ENCODE results near the gene CDH23. TPM values are rescaled to one million over a fixed set of nuclear protein-coding genes. Genes with fewer than 3 reads are reported as not detected.

Gene CDH23
- total RNA-seq, 2 experiments from 2014 or later = 1.6 TPM

DNA sequence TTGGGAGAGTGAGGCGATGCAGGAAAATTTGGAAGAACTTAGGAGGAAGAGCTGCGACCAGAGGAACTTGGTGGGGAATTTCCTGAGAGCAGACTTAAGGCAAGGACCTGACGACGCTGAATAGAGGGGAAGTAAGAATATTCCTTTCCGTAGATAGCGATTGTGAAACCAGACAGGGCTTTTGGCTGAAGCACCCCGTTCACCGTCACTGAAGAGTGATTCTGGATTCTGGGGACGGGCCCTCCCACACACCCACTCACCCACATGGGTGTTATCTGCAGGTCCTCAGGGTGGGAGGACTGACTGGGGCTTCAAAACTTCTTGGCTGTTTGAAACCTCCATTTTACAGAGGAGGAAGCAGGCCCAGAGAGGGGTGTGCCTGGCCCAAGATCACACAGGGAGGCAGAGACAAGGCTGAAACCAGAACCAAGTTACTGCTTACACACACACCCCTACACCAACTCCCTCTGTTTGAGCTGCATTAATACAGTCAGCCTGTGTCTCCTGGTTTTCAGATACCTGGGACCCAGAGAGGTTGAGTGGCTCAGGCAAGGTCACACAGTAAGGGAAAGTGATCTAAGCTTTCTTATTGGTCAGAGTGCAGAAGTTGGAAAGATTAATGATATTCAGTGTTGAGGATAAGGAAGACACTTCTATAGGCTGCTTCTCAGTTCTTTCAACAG is 37.2 kb upstream of the CDH23 start:
- no peak overlapping the region for H3K27ac Mint-ChIP-seq

DNA sequence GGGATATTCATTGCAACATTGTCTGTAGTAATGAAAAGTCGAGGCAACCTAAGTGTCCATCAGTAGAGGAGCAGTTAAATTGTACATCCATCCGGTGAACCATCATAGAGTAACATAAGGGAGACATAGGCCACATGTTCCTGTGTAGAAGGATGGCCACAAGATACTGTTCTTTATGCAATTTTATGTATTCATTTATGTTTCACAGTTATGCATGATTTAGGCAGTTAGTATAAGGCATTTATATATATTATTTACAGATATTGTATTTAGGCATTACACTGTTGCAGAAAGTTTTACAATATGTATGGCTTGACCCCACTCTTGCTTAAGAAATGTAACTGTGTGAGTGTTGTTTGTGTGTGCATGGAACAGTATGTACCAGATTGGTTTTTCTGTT is 36.0 kb upstream of the CDH23 start:
- CTCF ChIA-PET = no interaction called here
- H3K27me3 Mint-ChIP-seq (ENCODE audit: low read depth) = no peaks in the 10 kb centered on the region
- intact Hi-C loops (cut with micrococcal nuclease) = no loop called here
- H3K9me3 Mint-ChIP-seq = no peaks in the 10 kb centered on the region
- H3K27ac Mint-ChIP-seq = no peak overlapping the region
- no peak overlapping the region for H3K4me3 Mint-ChIP-seq
- no peak for DNase-seq
- no peaks in the 10 kb centered on the region for H3K4me1 Mint-ChIP-seq (ENCODE audit: low read depth)
- peaks cover 6% of the 10 kb centered on the region for H3K36me3 Mint-ChIP-seq (ENCODE audit: low read depth)

More for the DNA sequence above, 37.2 kb upstream of the CDH23 start:
- no peak for DNase-seq
- CTCF ChIA-PET = interaction anchor here (1.1 kb wide), 1 partner anchor 211 kb away, joined by 5 read pairs; no protein-coding TSS in a partner anchor
- Mint-ChIP-seq H3K36me3 (ENCODE audit: low read depth) (peaks cover 6% of the 10 kb centered on the region), H3K4me3 (no peak overlapping the region), H3K27me3 (ENCODE audit: low read depth) (no peaks in the 10 kb centered on the region), H3K4me1 (ENCODE audit: low read depth) (no peaks in the 10 kb centered on the region), H3K9me3 (no peaks in the 10 kb centered on the region)
- intact Hi-C loops (cut with micrococcal nuclease) = loop anchor here (1.0 kb wide), 1 partner anchor 351 kb away; no protein-coding TSS in a partner anchor

DNA sequence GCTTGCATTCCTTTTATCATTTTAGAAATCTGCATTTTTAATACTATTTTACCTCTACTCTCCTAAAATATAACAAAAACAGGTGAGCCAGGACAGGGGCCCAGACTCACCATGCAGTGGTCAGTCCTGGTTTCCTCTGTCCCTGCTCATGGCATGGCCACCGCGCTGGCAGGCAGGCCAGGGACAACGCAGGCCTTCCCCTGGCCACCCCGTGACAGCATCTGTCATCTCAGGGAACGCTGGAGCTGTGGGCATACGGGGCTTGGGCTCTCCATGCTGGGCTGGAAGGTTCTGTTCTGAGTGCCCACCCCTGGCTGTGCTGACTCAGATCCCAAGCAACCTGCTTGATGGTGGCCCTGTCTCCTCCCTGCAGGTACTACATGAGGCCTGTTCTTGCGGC is 35.1 kb upstream of the CDH23 start:
- intact Hi-C loops (cut with micrococcal nuclease) = no loop called here
- CTCF ChIA-PET = no interaction called here
- no peak overlapping the region for H3K4me3 Mint-ChIP-seq
- no peaks in the 10 kb centered on the region for H3K9me3 Mint-ChIP-seq
- H3K4me1 Mint-ChIP-seq (ENCODE audit: low read depth) = no peaks in the 10 kb centered on the region
- no peak for DNase-seq
- no peak overlapping the region for H3K27ac Mint-ChIP-seq
- H3K27me3 Mint-ChIP-seq (ENCODE audit: low read depth) = no peaks in the 10 kb centered on the region
- peaks cover 6% of the 10 kb centered on the region for H3K36me3 Mint-ChIP-seq (ENCODE audit: low read depth)

DNA sequence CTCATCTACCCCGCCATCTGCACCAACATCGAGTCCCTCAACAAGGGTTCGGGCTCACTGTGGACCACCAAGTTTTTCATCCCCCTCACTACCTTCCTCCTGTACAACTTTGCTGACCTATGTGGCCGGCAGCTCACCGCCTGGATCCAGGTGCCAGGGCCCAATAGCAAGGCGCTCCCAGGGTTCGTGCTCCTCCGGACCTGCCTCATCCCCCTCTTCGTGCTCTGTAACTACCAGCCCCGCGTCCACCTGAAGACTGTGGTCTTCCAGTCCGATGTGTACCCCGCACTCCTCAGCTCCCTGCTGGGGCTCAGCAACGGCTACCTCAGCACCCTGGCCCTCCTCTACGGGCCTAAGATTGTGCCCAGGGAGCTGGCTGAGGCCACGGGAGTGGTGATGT is 34.6 kb upstream of the CDH23 start:
- Mint-ChIP-seq H3K27ac (no peak overlapping the region), H3K4me1 (ENCODE audit: low read depth) (no peaks in the 10 kb centered on the region)

DNA sequence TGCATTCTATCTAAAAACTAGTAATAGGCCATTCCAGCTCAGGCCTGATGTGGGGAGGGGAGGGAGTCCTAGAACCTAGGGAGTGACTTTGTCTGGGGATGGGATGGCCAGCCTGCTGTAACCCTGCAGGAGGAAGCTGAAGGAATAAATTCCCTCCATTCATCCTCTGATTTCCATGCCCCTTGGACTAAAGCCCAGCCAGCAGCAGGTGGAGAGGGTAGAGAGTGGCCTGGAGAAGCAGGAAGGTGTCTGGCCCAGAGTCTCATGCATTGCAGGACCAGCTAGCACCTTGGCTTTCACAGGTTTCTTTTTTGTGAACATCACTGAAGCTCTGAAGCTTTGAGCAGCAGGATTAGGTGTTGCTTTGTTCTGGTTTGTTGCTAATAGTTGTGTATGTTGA is 32.8 kb upstream of the CDH23 start:
- Mint-ChIP-seq H3K9me3 (no peaks in the 10 kb centered on the region), H3K36me3 (ENCODE audit: low read depth) (peaks cover 5% of the 10 kb centered on the region), H3K4me1 (ENCODE audit: low read depth) (no peaks in the 10 kb centered on the region), H3K27ac (no peak overlapping the region), H3K4me3 (no peak overlapping the region), H3K27me3 (ENCODE audit: low read depth) (no peaks in the 10 kb centered on the region)
- CTCF ChIA-PET = no interaction called here
- intact Hi-C loops (cut with micrococcal nuclease) = no loop called here
- no peak for DNase-seq

More for the DNA sequence above, 34.6 kb upstream of the CDH23 start:
- H3K9me3 Mint-ChIP-seq = no peaks in the 10 kb centered on the region
- CTCF ChIA-PET = no interaction called here
- peaks cover 6% of the 10 kb centered on the region for H3K36me3 Mint-ChIP-seq (ENCODE audit: low read depth)
- no peak overlapping the region for H3K4me3 Mint-ChIP-seq
- H3K27me3 Mint-ChIP-seq (ENCODE audit: low read depth) = no peaks in the 10 kb centered on the region
- intact Hi-C loops (cut with micrococcal nuclease) = no loop called here
- no peak for DNase-seq

DNA sequence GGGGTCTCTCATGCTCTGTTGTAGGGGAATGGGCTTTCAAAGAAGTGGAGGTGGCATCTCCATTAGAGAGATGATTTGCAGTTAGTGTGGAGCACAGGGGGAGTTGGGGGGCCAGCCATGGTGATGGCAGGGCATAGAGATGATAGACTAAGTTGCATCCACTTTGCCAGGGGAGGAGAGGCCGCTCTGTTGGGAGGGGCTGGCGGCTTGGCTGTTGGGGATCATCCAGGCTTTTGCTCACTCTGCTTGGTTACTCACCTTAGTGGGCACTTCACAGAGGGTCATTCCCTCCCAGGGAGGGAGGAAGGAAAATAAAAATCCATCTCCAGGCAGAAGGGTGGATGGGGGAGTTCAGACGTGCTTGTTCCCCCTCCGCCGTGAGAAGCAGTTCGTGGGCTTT is 31.4 kb upstream of the CDH23 start:
- no peak overlapping the region for H3K4me3 Mint-ChIP-seq
- no peaks in the 10 kb centered on the region for H3K9me3 Mint-ChIP-seq
- no peaks in the 10 kb centered on the region for H3K27me3 Mint-ChIP-seq (ENCODE audit: low read depth)
- no peak overlapping the region for H3K27ac Mint-ChIP-seq
- DNase-seq = no peak
- H3K36me3 Mint-ChIP-seq (ENCODE audit: low read depth) = peaks cover 5% of the 10 kb centered on the region
- H3K4me1 Mint-ChIP-seq (ENCODE audit: low read depth) = no peaks in the 10 kb centered on the region
- CTCF ChIA-PET = no interaction called here
- intact Hi-C loops (cut with micrococcal nuclease) = no loop called here

DNA sequence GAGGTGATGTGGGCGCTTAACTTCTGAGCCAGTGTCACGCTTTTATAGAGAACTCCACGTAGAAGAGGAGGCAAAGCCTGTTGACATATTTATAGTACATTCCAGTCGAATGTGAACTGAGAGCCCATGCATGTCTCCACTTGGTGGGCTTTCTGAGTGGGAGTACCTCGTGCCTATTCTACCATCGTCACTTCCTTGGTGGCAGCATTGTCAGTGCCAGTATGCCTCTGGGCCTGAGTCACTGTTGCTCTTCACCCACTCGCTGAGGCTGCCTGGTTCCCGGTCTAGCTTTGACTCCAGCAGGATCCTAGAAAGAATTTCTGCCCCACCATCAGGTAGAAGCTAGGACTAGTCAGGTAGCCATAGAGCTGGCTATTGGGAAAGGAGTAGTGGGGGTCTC is 30.0 kb upstream of the CDH23 start:
- H3K4me3 Mint-ChIP-seq = no peak overlapping the region
- H3K9me3 Mint-ChIP-seq = no peaks in the 10 kb centered on the region
- intact Hi-C loops (cut with micrococcal nuclease) = no loop called here
- CTCF ChIA-PET = interaction anchor here (1.1 kb wide), 1 partner anchor 243 kb away, joined by 3 read pairs; no protein-coding TSS in a partner anchor
- H3K27me3 Mint-ChIP-seq (ENCODE audit: low read depth) = no peaks in the 10 kb centered on the region
- H3K36me3 Mint-ChIP-seq (ENCODE audit: low read depth) = peaks cover 5% of the 10 kb centered on the region
- no peak overlapping the region for H3K27ac Mint-ChIP-seq
- DNase-seq = no peak
- no peaks in the 10 kb centered on the region for H3K4me1 Mint-ChIP-seq (ENCODE audit: low read depth)

DNA sequence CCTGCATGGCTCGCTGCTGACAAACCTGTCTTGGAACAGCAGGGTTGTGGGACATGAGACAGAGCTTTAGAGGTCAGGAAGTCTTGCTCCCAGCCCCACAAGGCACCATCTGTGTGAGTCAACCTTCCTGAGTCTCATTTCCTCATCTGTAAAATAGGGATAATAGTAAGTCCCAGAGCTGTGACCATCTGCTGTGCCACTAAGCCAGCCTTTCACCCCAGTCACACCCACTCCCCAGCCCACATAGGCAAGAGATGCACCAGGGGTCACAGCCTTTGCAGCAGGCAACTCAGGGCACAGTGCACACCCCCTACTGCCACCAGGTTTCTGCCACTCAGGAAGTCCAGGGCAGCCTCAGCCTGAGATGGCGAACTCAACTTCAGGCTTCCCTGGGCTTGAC is 29.4 kb upstream of the CDH23 start:
- Mint-ChIP-seq H3K27ac (no peak overlapping the region), H3K4me1 (ENCODE audit: low read depth) (no peaks in the 10 kb centered on the region), H3K36me3 (ENCODE audit: low read depth) (peaks cover 2% of the 10 kb centered on the region), H3K9me3 (no peaks in the 10 kb centered on the region), H3K4me3 (no peak overlapping the region), H3K27me3 (ENCODE audit: low read depth) (no peaks in the 10 kb centered on the region)
- no peak for DNase-seq
- intact Hi-C loops (cut with micrococcal nuclease) = no loop called here
- CTCF ChIA-PET = interaction anchor here (1.0 to 1.3 kb wide), 2 partner anchors 18 to 28 kb away, joined by 3 read pairs; no protein-coding TSS in a partner anchor

DNA sequence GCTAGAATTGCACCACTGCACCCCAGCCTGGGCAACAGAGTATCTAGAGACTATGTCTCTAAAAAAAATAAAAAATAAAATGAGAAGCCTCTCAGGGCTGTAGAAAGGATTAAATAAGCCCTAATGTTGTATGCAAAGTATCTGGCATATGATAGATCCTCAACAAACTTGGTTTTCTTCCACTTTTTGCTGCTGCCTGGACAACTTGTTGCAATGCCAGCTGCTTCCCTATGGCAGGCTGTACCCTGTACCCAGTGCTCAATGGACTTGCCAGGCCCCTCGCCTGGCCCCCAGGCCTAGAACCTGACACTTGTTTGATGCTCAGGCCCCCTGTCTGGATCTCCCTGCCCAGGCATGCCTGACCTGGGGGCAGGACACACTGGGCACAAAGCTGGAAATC is 28.5 kb upstream of the CDH23 start:
- CTCF ChIA-PET = interaction anchor here (0.6 to 1.3 kb wide), 4 partner anchors 17 to 211 kb away, joined by 3 read pairs; no protein-coding TSS in a partner anchor
- intact Hi-C loops (cut with micrococcal nuclease) = no loop called here
- no peak for DNase-seq
- H3K27me3 Mint-ChIP-seq (ENCODE audit: low read depth) = no peaks in the 10 kb centered on the region
- no peaks in the 10 kb centered on the region for H3K9me3 Mint-ChIP-seq
- no peak overlapping the region for H3K4me3 Mint-ChIP-seq
- H3K36me3 Mint-ChIP-seq (ENCODE audit: low read depth) = no peaks in the 10 kb centered on the region
- H3K4me1 Mint-ChIP-seq (ENCODE audit: low read depth) = no peaks in the 10 kb centered on the region
- no peak overlapping the region for H3K27ac Mint-ChIP-seq

DNA sequence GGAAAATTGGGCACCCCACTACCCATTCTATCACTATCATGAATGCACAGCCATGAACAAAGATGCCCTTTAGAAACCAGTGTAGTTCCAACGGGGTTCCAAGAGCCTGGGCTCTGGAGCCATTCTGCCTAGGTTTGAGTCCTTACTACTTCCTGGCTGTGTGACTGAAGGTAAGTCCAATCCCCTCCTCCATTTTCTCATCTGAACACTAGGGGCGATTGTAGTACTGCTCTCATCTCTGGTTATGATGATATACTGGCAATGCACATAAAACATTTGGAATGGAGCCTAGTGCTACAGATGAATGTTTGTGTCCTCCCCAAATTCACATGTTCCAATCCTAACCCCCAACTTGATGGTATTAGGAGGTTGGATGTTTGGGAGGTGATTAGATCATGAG is 28.1 kb upstream of the CDH23 start:
- Mint-ChIP-seq H3K27ac (no peak overlapping the region), H3K4me3 (no peak overlapping the region), H3K4me1 (ENCODE audit: low read depth) (no peaks in the 10 kb centered on the region), H3K27me3 (ENCODE audit: low read depth) (no peaks in the 10 kb centered on the region), H3K36me3 (ENCODE audit: low read depth) (no peaks in the 10 kb centered on the region), H3K9me3 (no peaks in the 10 kb centered on the region)
- CTCF ChIA-PET = interaction anchor here (0.6 kb wide), 1 partner anchor 211 kb away, joined by 3 read pairs; no protein-coding TSS in a partner anchor
- intact Hi-C loops (cut with micrococcal nuclease) = no loop called here
- no peak for DNase-seq

DNA sequence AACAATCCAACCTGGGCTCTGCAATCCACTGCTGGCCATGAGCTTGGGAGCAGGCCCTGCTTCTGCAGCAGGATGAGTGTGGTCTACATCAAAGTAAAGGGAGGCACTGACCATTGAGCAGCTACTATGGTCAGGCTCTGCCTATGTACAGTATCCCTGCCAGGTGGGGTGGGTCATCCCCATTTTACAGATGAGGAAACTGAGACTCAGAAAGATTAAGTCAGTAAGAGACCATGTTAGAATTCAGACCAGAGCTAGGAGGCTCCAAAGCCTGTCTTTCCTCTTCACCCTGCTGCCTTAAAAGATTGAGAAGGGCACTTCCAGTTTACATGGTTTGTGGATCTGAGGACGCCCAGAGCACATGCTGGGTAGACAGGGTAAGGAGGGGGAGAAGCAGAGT is 27.1 kb upstream of the CDH23 start:
- intact Hi-C loops (cut with micrococcal nuclease) = no loop called here
- Mint-ChIP-seq H3K27me3 (ENCODE audit: low read depth) (no peaks in the 10 kb centered on the region), H3K36me3 (ENCODE audit: low read depth) (no peaks in the 10 kb centered on the region)

DNA sequence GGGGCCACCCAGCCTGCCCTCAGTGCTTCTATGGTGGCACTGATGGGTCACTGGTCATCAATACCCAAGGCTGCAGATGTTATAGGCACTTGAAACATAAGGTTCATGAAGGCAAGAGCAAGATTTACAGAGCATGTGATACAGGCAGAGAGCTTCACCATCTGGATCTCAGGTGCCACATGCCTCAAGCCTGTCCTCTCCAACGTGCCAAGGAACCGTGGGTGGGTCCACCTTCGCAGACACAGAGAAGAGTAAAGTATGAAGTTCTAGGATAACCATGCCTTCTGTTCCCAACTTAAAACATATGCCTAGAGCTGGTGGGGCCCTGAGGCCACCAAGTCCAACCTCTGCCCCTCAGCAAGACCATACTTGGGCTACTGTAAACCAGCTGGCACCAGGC is 26.7 kb upstream of the CDH23 start:
- Mint-ChIP-seq H3K27me3 (ENCODE audit: low read depth) (no peaks in the 10 kb centered on the region), H3K36me3 (ENCODE audit: low read depth) (no peaks in the 10 kb centered on the region), H3K4me1 (ENCODE audit: low read depth) (no peaks in the 10 kb centered on the region), H3K4me3 (no peak overlapping the region), H3K27ac (no peak overlapping the region), H3K9me3 (no peaks in the 10 kb centered on the region)
- intact Hi-C loops (cut with micrococcal nuclease) = no loop called here
- no peak for DNase-seq
- CTCF ChIA-PET = interaction anchor here (1.1 to 1.6 kb wide), 3 partner anchors 14 to 238 kb away, joined by 4 to 6 read pairs (median 5); no protein-coding TSS in a partner anchor

More for the DNA sequence above, 27.1 kb upstream of the CDH23 start:
- no peaks in the 10 kb centered on the region for H3K9me3 Mint-ChIP-seq
- DNase-seq = no peak
- CTCF ChIA-PET = interaction anchor here (1.1 to 1.6 kb wide), 3 partner anchors 15 to 239 kb away, joined by 4 to 6 read pairs (median 5); no protein-coding TSS in a partner anchor
- no peak overlapping the region for H3K4me3 Mint-ChIP-seq
- H3K27ac Mint-ChIP-seq = no peak overlapping the region
- H3K4me1 Mint-ChIP-seq (ENCODE audit: low read depth) = no peaks in the 10 kb centered on the region

DNA sequence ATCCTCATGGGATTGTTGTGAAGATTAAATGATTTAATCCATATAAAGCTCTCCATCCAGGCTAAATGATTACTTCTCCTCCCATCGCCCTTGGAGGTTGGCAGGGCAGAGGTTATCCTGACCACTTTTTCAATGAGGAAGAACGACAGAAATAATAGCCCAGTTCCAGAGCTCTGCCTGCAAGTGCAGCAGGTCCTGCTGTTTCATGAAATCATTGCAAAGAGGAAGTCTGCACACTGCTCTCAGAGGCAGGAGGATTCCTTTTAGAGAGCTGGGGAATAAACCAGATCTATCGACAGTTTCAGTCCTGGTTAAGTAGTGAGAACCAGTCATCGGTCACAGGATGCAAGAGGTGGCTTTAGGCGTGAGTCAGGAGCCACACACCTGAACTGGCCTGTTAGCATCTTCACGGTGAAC is 25.0 kb upstream of the CDH23 start:
- CTCF ChIA-PET = interaction anchor here (0.8 kb wide), 1 partner anchor 531 kb away, joined by 3 read pairs; no protein-coding TSS in a partner anchor
- no peaks in the 10 kb centered on the region for H3K9me3 Mint-ChIP-seq
- no peak overlapping the region for H3K4me3 Mint-ChIP-seq

More for the DNA sequence above, 25.0 kb upstream of the CDH23 start:
- Mint-ChIP-seq H3K27me3 (ENCODE audit: low read depth) (no peaks in the 10 kb centered on the region), H3K36me3 (ENCODE audit: low read depth) (no peaks in the 10 kb centered on the region), H3K27ac (no peak overlapping the region), H3K4me1 (ENCODE audit: low read depth) (no peaks in the 10 kb centered on the region)
- intact Hi-C loops (cut with micrococcal nuclease) = no loop called here
- DNase-seq = no peak
